ENCODE measurements around the gene PBOV1. TPM values are rescaled to one million over a fixed set of nuclear protein-coding genes. Genes with fewer than 3 reads are reported as not detected.
A peak's percentile ranks its signal among the peaks of the same experiment; 100 is the strongest.

PBOV1 gene
- total and polyA plus RNA-seq, 2 experiments from 2014 or later = not detected

GRCh38 chr6:138196122-138196738, 22.1 kb downstream of the PBOV1 start:
- Histone ChIP-seq H3K36me3 (replicated peaks; ENCODE audit: insufficient read depth, low read depth) (no peaks in the 10 kb centered on the region), H3K27ac (no peak overlapping the region), H3K4me1 (ENCODE audit: insufficient read depth) (no peaks in the 10 kb centered on the region), H3K27me3 (no peaks in the 10 kb centered on the region), H3K79me2 (no peaks in the 10 kb centered on the region), H4K20me1 (ENCODE audit: insufficient read depth, poor library complexity, severe bottlenecking) (no peaks in the 10 kb centered on the region), H3K9me2 (replicated peaks; ENCODE audit: insufficient read depth) (no peaks in the 10 kb centered on the region), H2AFZ (no peak overlapping the region), H3K4me3 (no peak overlapping the region), H3K9me3 (ENCODE audit: low read depth) (no peaks in the 10 kb centered on the region), H3K4me2 (no peak overlapping the region)
- no peak for DNase-seq (ENCODE audit: low spot score)
- TF ChIP-seq CTCF (IDR thresholded peaks at IDR 0.05; ENCODE audit: poor library complexity) (no peak), EZH2 (IDR thresholded peaks at IDR 0.05; ENCODE audit: borderline replicate concordance) (no peak), EZH2phosphoT487 (IDR thresholded peaks at IDR 0.05; ENCODE audit: low read depth, severe bottlenecking, unreplicated experiment) (no peak)
- 93% methylated on average over 3 of the region's 3 CpGs for WGBS (ENCODE audit: low lambda C conversion rate, missing lambda C conversion rate)

GRCh38 chr6:138194287-138194686, 24.0 kb downstream of the PBOV1 start:
- Histone ChIP-seq H3K4me1 (ENCODE audit: insufficient read depth) (no peaks in the 10 kb centered on the region), H2AFZ (no peak overlapping the region), H3K79me2 (no peaks in the 10 kb centered on the region), H3K9me2 (replicated peaks; ENCODE audit: insufficient read depth) (no peaks in the 10 kb centered on the region), H3K27ac (no peak overlapping the region), H3K4me2 (no peak overlapping the region), H3K27me3 (no peaks in the 10 kb centered on the region), H3K9me3 (ENCODE audit: low read depth) (no peaks in the 10 kb centered on the region), H3K4me3 (no peak overlapping the region), H3K36me3 (replicated peaks; ENCODE audit: insufficient read depth, low read depth) (no peaks in the 10 kb centered on the region), H4K20me1 (ENCODE audit: insufficient read depth, poor library complexity, severe bottlenecking) (no peaks in the 10 kb centered on the region)
- no peak for TF ChIP-seq CTCF (IDR thresholded peaks at IDR 0.05; ENCODE audit: poor library complexity)
- no peak for TF ChIP-seq EZH2 (IDR thresholded peaks at IDR 0.05; ENCODE audit: borderline replicate concordance)
- no peak for TF ChIP-seq EZH2phosphoT487 (IDR thresholded peaks at IDR 0.05; ENCODE audit: low read depth, severe bottlenecking, unreplicated experiment)
- 67% methylated on average over 4 of the region's 4 CpGs for WGBS (ENCODE audit: low lambda C conversion rate, missing lambda C conversion rate)
- peak; percentile 16 for DNase-seq (ENCODE audit: low spot score)

GRCh38 chr6:138188278-138188941, 29.9 kb downstream of the PBOV1 start:
- Histone ChIP-seq H3K27ac (no peak overlapping the region), H3K27me3 (no peaks in the 10 kb centered on the region), H3K4me2 (peak overlapping the region; percentile 30), H3K9me2 (replicated peaks; ENCODE audit: insufficient read depth) (no peaks in the 10 kb centered on the region), H4K20me1 (ENCODE audit: insufficient read depth, poor library complexity, severe bottlenecking) (no peaks in the 10 kb centered on the region), H2AFZ (no peak overlapping the region), H3K79me2 (no peaks in the 10 kb centered on the region), H3K4me1 (ENCODE audit: insufficient read depth) (peaks cover 11% of the 10 kb centered on the region), H3K36me3 (replicated peaks; ENCODE audit: insufficient read depth, low read depth) (no peaks in the 10 kb centered on the region), H3K9me3 (ENCODE audit: low read depth) (no peaks in the 10 kb centered on the region), H3K4me3 (no peak overlapping the region)
- peak; percentile 10 for DNase-seq (ENCODE audit: low spot score)
- 47% methylated on average over 5 of the region's 5 CpGs for WGBS (ENCODE audit: low lambda C conversion rate, missing lambda C conversion rate)
- TF ChIP-seq EZH2phosphoT487 (IDR thresholded peaks at IDR 0.05; ENCODE audit: low read depth, severe bottlenecking, unreplicated experiment) (no peak), CTCF (IDR thresholded peaks at IDR 0.05; ENCODE audit: poor library complexity) (no peak), EZH2 (IDR thresholded peaks at IDR 0.05; ENCODE audit: borderline replicate concordance) (no peak)
